HepG2 (cell line): ENCODE data around the gene CBFA2T2. TPM values are rescaled to one million over a fixed set of nuclear protein-coding genes. Genes with fewer than 3 reads are reported as not detected.

ENCODE experiments used
- ARNT2 ChIP-seq: sonication (generic); formaldehyde crosslinking; IDR thresholded peaks from 2 replicates; pipeline ENCODE4 v1.8.0; 2022; ENCODE audit warnings: mild to moderate bottlenecking, low read depth, missing genetic modification reagents, moderate library complexity
- ELF3 ChIP-seq: IDR thresholded peaks from 2 replicates; pipeline ENCODE4 v1.6.1; 2016; ENCODE audit warnings: missing genetic modification reagents, missing compliant biosample characterization
- GTF3A ChIP-seq: sonication (generic); formaldehyde crosslinking; conservative IDR thresholded peaks from 2 replicates; pipeline ENCODE4 v1.4.0; 2020; ENCODE audit warnings: mild to moderate bottlenecking, missing genetic modification reagents
- HDAC2 ChIP-seq: sonication (generic); formaldehyde crosslinking; IDR thresholded peaks from 2 replicates; pipeline ENCODE4 v1.4.0; 2020; ENCODE audit warnings: missing genetic modification reagents
- KDM5A ChIP-seq: fragments of 200-600 bp; sonication (generic); IDR thresholded peaks from 2 replicates; pipeline ENCODE4 v1.7.0; 2018; ENCODE audit warnings: antibody characterized with exemption, mild to moderate bottlenecking, low read length, borderline replicate concordance
- MED8 ChIP-seq: sonication (generic); formaldehyde crosslinking; IDR thresholded peaks from 2 replicates; pipeline ENCODE4 v1.8.1; 2023; ENCODE audit warnings: mild to moderate bottlenecking, missing genetic modification reagents; ENCODE audit not compliant: insufficient replicate concordance
- MLX ChIP-seq: IDR thresholded peaks from 2 replicates; pipeline ENCODE4 v1.6.1; 2016
- MYPOP ChIP-seq: sonication (generic); formaldehyde crosslinking; IDR thresholded peaks from 2 replicates; pipeline ENCODE4 v1.8.1; 2023; ENCODE audit warnings: mild to moderate bottlenecking, moderate library complexity, missing genetic modification reagents
- PHF8 ChIP-seq: sonication (generic); formaldehyde crosslinking; IDR thresholded peaks from 2 replicates; pipeline ENCODE4 v1.5.0; 2020; ENCODE audit warnings: missing genetic modification reagents
- POLR2AphosphoS5 ChIP-seq: IDR thresholded peaks from 2 replicates; pipeline ENCODE4 v1.6.1; 2012; ENCODE audit warnings: low read depth, low read length
- RCOR2 ChIP-seq: IDR thresholded peaks from 2 replicates; pipeline ENCODE4 v1.6.1; 2016; ENCODE audit warnings: missing biosample characterization, missing genetic modification reagents
- SAP130 ChIP-seq: IDR thresholded peaks from 2 replicates; pipeline ENCODE4 v1.6.1; 2016; ENCODE audit warnings: low read depth
- SRSF4 ChIP-seq: fragments of 200-400 bp; formaldehyde crosslinking; IDR thresholded peaks from one replicate; pipeline ENCODE4 v1.6.1; 2018; ENCODE audit warnings: mild to moderate bottlenecking, low read depth, low read length, moderate library complexity; ENCODE audit not compliant: poor library complexity, severe bottlenecking
- TEAD2 ChIP-seq: sonication (generic); formaldehyde crosslinking; IDR thresholded peaks from 2 replicates; pipeline ENCODE4 v1.9.0; 2021; ENCODE audit warnings: missing genetic modification reagents
- TEF ChIP-seq: sonication (generic); formaldehyde crosslinking; IDR thresholded peaks from 2 replicates; pipeline ENCODE4 v1.5.0; 2020; ENCODE audit warnings: missing genetic modification reagents
- TFDP1 ChIP-seq: IDR thresholded peaks from 2 replicates; pipeline ENCODE4 v1.6.1; 2016; ENCODE audit warnings: missing compliant biosample characterization, missing genetic modification reagents, borderline replicate concordance
- TGIF2 ChIP-seq: IDR thresholded peaks from 2 replicates; pipeline ENCODE4 v1.6.1; 2016; ENCODE audit warnings: control low read depth, missing compliant biosample characterization
- TRAFD1 ChIP-seq: sonication (generic); formaldehyde crosslinking; IDR thresholded peaks from 2 replicates; pipeline ENCODE4 v1.5.1; 2020; ENCODE audit warnings: missing genetic modification reagents, mild to moderate bottlenecking, borderline replicate concordance
- ZNF343 ChIP-seq: sonication (generic); formaldehyde crosslinking; IDR thresholded peaks from 2 replicates; pipeline ENCODE4 v1.4.0; 2020; ENCODE audit warnings: mild to moderate bottlenecking, missing genetic modification reagents
- ZNF44 ChIP-seq: sonication (generic); formaldehyde crosslinking; IDR thresholded peaks from 2 replicates; pipeline ENCODE4 v1.5.1; 2020; ENCODE audit warnings: mild to moderate bottlenecking, missing genetic modification reagents
- ZNF513 ChIP-seq: sonication (generic); formaldehyde crosslinking; conservative IDR thresholded peaks from 2 replicates; pipeline ENCODE4 v1.5.0; 2020; ENCODE audit warnings: missing genetic modification reagents
- ZNF562 ChIP-seq: sonication (generic); formaldehyde crosslinking; IDR thresholded peaks from 2 replicates; pipeline ENCODE4 v1.8.0; 2022; ENCODE audit warnings: missing genetic modification reagents, borderline replicate concordance
- ZNF672 ChIP-seq: sonication (generic); formaldehyde crosslinking; IDR thresholded peaks from 2 replicates; pipeline ENCODE4 v1.8.1; 2022; ENCODE audit warnings: missing genetic modification reagents
- polyA plus RNA-seq, 8 experiments: library from polyadenylated mRNA; depleted of rRNA in 3 of 8; stranded (reverse) in 7 of 8; unstranded in 1 of 8; fragments of >200 nt; fragmentation: Illumina TruSeq in 4 of 8; extraction: Trizol in 4 of 8; gene quantifications; 2 replicates each; pipeline versions ENCODE4 v1.2.1 to v1.2.3, GENCODE V29; 2011 to 2016; ENCODE audit warnings: low read depth in 4 of 8, missing spikeins in 1 of 8, mixed read lengths in 1 of 8; ENCODE audit not compliant: insufficient read depth in 1 of 8
- total RNA-seq, 5 experiments: library from RNA; depleted of rRNA; stranded (reverse); fragments of >200 nt; fragmentation: Illumina TruSeq; extraction: Trizol; gene quantifications; 2 replicates each; pipeline ENCODE4 v1.2.3, GENCODE V29; 2016; ENCODE audit warnings: low read depth in 1 of 5

CBFA2T2 gene
- total and polyA plus RNA-seq, 2 of the 13 experiments (the other 11 are each of a cell fraction or from before 2014, with no cell fraction given) = 6.3 to 21.2 TPM

- TF ChIP-seq PHF8 (no peak), ELF3 (CRISPR knock-in tag) (no peak), ZNF513 (CRISPR knock-in tag) (no peak), KDM5A (no peak), ARNT2 (CRISPR knock-in tag) (no peak), TEF (CRISPR knock-in tag) (no peak), TFDP1 (peak; percentile 28; the same call in 1 of the 2 replicates), MLX (CRISPR knock-in tag) (no peak), MED8 (no peak), RCOR2 (CRISPR knock-in tag) (no peak), ZNF343 (CRISPR knock-in tag) (no peak), POLR2AphosphoS5 (no peak), TGIF2 (CRISPR knock-in tag) (no peak), TEAD2 (no peak), ZNF562 (no peak), ZNF44 (CRISPR knock-in tag) (no peak), SRSF4 (no peak), HDAC2 (no peak), SAP130 (no peak), MYPOP (no peak), GTF3A (CRISPR knock-in tag) (no peak), ZNF672 (CRISPR knock-in tag) (no peak), TRAFD1 (CRISPR knock-in tag) (no peak)
These were observed 46.8 kb upstream of the CBFA2T2 start (continued) for GRCh38 chr20:33443006-33443511.
